ENCODE measurements around the gene IL25. TPM values are rescaled to one million over a fixed set of nuclear protein-coding genes. Genes with fewer than 3 reads are reported as not detected.

Gene IL25
- total and polyA plus RNA-seq, 2 of the 13 experiments (the other 11 are each of a cell fraction or from before 2014, with no cell fraction given): not detected

DNA sequence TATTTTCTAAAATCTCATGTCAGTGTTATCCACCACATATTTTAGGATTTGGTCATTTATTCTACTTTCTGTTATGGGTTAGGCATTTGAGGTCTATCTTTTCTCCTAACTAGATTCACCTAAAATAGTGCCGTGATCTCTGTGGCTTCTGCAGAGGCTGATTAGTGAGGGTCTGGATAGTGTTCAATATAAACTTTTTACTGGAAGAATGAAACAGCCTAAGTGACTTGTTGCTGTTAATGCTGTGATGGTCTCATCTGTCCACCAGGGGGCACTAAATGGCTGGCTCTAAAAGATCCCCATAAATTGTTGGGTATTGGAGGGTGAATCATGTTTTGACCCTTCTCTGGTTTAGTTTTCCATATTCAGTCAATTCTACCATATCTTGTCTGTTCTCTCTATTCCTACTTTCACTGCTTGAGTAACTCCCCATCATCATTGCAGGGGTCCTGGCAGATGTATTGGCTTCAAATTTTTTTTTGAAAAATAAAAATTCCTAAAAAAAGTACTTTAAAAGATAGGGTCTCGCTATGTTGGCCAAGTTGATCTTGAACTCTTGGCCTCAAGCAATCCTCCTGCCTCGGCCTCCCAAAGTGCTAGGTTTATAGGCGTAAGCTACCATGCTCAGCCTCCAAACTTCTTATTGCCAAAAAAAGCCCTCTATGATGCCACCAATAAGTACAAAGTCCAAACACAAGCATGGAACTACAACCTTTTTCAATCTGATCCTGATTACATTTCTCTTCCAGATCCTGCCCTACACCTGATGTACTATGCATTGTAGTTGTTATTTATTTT is 44.5 kb upstream of the IL25 start (continued):
- TF ChIP-seq, protein P1, sequence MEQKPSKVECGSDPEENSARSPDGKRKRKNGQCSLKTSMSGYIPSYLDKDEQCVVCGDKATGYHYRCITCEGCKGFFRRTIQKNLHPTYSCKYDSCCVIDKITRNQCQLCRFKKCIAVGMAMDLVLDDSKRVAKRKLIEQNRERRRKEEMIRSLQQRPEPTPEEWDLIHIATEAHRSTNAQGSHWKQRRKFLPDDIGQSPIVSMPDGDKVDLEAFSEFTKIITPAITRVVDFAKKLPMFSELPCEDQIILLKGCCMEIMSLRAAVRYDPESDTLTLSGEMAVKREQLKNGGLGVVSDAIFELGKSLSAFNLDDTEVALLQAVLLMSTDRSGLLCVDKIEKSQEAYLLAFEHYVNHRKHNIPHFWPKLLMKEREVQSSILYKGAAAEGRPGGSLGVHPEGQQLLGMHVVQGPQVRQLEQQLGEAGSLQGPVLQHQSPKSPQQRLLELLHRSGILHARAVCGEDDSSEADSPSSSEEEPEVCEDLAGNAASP (CRISPR knock-in tag; IDR thresholded peaks at IDR 0.05; ENCODE audit: borderline replicate concordance): peak; percentile 49; the same call in 1 of the 2 replicates
- TF ChIP-seq ZNF225 (CRISPR knock-in tag; IDR thresholded peaks at IDR 0.05): no peak
- TF ChIP-seq ZBTB7B (CRISPR knock-in tag; IDR thresholded peaks at IDR 0.05): 0 out of 2 replicates have a peak, but pooled peaks have one; percentile 37
- TF ChIP-seq HOXA7 (CRISPR knock-in tag; IDR thresholded peaks at IDR 0.05): no peak
- TF ChIP-seq EHMT2 (IDR thresholded peaks at IDR 0.05; ENCODE audit: borderline replicate concordance, low read depth, low read length): 0 out of 2 replicates have a peak, but pooled peaks have one; percentile 45
- no peak for TF ChIP-seq SPEN (CRISPR knock-in tag; IDR thresholded peaks at IDR 0.05; ENCODE audit: low read depth)
- TF ChIP-seq, protein P2, sequence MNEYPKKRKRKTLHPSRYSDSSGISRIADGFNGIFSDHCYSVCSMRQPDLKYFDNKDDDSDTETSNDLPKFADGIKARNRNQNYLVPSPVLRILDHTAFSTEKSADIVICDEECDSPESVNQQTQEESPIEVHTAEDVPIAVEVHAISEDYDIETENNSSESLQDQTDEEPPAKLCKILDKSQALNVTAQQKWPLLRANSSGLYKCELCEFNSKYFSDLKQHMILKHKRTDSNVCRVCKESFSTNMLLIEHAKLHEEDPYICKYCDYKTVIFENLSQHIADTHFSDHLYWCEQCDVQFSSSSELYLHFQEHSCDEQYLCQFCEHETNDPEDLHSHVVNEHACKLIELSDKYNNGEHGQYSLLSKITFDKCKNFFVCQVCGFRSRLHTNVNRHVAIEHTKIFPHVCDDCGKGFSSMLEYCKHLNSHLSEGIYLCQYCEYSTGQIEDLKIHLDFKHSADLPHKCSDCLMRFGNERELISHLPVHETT (CRISPR knock-in tag; conservative IDR thresholded peaks at IDR 0.05): no peak
- no peak for TF ChIP-seq ZNF577 (CRISPR knock-in tag; IDR thresholded peaks at IDR 0.05; ENCODE audit: borderline replicate concordance, low read depth)
- no peak for TF ChIP-seq NRL (CRISPR knock-in tag; IDR thresholded peaks at IDR 0.05; ENCODE audit: borderline replicate concordance)
- TF ChIP-seq, protein P3, sequence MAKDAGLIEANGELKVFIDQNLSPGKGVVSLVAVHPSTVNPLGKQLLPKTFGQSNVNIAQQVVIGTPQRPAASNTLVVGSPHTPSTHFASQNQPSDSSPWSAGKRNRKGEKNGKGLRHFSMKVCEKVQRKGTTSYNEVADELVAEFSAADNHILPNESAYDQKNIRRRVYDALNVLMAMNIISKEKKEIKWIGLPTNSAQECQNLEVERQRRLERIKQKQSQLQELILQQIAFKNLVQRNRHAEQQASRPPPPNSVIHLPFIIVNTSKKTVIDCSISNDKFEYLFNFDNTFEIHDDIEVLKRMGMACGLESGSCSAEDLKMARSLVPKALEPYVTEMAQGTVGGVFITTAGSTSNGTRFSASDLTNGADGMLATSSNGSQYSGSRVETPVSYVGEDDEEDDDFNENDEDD (CRISPR knock-in tag; IDR thresholded peaks at IDR 0.05; ENCODE audit: borderline replicate concordance): no peak
- no peak for TF ChIP-seq ZNF75D (CRISPR knock-in tag; IDR thresholded peaks at IDR 0.05; ENCODE audit: borderline replicate concordance)
- TF ChIP-seq, protein P4, sequence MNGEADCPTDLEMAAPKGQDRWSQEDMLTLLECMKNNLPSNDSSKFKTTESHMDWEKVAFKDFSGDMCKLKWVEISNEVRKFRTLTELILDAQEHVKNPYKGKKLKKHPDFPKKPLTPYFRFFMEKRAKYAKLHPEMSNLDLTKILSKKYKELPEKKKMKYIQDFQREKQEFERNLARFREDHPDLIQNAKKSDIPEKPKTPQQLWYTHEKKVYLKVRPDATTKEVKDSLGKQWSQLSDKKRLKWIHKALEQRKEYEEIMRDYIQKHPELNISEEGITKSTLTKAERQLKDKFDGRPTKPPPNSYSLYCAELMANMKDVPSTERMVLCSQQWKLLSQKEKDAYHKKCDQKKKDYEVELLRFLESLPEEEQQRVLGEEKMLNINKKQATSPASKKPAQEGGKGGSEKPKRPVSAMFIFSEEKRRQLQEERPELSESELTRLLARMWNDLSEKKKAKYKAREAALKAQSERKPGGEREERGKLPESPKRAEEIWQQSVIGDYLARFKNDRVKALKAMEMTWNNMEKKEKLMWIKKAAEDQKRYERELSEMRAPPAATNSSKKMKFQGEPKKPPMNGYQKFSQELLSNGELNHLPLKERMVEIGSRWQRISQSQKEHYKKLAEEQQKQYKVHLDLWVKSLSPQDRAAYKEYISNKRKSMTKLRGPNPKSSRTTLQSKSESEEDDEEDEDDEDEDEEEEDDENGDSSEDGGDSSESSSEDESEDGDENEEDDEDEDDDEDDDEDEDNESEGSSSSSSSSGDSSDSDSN (CRISPR knock-in tag; IDR thresholded peaks at IDR 0.05): no peak
- TF ChIP-seq ZNF615 (CRISPR knock-in tag; IDR thresholded peaks at IDR 0.05; ENCODE audit: borderline replicate concordance): no peak
- no peak for TF ChIP-seq HIVEP1 (CRISPR knock-in tag; IDR thresholded peaks at IDR 0.05)
- TF ChIP-seq ZSCAN20 (CRISPR knock-in tag; IDR thresholded peaks at IDR 0.05; ENCODE audit: borderline replicate concordance): no peak
- TF ChIP-seq, protein P5, sequence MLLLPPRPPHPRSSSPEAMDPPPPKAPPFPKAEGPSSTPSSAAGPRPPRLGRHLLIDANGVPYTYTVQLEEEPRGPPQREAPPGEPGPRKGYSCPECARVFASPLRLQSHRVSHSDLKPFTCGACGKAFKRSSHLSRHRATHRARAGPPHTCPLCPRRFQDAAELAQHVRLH (CRISPR knock-in tag; IDR thresholded peaks at IDR 0.05; ENCODE audit: borderline replicate concordance, low read depth): no peak
- TF ChIP-seq SMYD3 (CRISPR knock-in tag; IDR thresholded peaks at IDR 0.05): 0 out of 2 replicates have a peak, but pooled peaks have one; percentile 76
- TF ChIP-seq, protein P6, sequence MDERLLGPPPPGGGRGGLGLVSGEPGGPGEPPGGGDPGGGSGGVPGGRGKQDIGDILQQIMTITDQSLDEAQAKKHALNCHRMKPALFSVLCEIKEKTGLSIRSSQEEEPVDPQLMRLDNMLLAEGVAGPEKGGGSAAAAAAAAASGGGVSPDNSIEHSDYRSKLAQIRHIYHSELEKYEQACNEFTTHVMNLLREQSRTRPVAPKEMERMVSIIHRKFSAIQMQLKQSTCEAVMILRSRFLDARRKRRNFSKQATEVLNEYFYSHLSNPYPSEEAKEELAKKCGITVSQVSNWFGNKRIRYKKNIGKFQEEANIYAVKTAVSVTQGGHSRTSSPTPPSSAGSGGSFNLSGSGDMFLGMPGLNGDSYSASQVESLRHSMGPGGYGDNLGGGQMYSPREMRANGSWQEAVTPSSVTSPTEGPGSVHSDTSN (CRISPR knock-in tag; IDR thresholded peaks at IDR 0.05): no peak
- no peak for TF ChIP-seq CREM (IDR thresholded peaks at IDR 0.05)
- no peak for TF ChIP-seq CREM (CRISPR knock-in tag; IDR thresholded peaks at IDR 0.05)
- TF ChIP-seq NCOA2 (CRISPR knock-in tag; IDR thresholded peaks at IDR 0.05): no peak
- peak; percentile 19; the same call in 1 of the 2 replicates for TF ChIP-seq ZNF205 (CRISPR knock-in tag; IDR thresholded peaks at IDR 0.05)
- no peak for TF ChIP-seq ZNF3 (CRISPR knock-in tag; IDR thresholded peaks at IDR 0.05)

Data from HepG2 (cell line).